T-helper 2 cell (primary cell): Measurements from ENCODE around the gene ELN.

Experiments used
- DNase-seq, 5 experiments: peaks; one replicate each; pipeline versions ENCODE4 v3.0.0 to v3.0.0-alpha.2; 2012 to 2022

ELN gene

DNA sequence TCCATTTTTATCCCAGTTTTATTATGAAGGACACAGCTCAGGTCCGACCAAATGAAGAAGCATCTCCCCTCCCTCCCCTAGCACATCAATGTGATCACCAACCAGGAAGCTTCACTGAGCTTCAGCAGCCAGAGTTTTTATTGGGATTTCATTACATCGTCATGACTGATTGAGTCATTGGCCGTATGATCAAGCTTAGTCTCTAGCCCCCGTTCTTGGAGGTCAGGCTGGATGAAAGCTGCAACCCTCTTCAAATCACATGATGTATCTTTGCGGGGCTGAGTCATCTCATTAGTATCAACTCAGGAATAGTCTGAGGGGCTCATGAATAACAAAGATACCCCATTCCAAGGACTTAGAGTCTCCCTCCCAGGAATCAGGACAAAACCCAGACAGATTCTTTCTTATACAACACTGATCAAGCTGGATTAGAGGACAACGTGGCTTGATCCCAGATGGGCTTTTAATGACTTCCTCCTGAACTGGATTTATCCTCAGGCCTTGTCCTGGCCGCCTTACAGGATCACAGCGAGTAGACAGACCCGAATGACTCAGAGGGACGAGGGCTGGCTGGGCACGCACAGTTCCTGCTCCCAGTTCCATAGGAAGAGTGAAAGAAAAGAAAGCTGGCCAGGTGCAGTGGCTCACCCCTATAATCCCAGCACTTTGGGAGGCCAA is 70.1 kb downstream of the ELN start:
- no peak for DNase-seq

GRCh38 chr7:74099031-74099430 is 71.1 kb downstream of the ELN start:
- no peak for DNase-seq

DNA sequence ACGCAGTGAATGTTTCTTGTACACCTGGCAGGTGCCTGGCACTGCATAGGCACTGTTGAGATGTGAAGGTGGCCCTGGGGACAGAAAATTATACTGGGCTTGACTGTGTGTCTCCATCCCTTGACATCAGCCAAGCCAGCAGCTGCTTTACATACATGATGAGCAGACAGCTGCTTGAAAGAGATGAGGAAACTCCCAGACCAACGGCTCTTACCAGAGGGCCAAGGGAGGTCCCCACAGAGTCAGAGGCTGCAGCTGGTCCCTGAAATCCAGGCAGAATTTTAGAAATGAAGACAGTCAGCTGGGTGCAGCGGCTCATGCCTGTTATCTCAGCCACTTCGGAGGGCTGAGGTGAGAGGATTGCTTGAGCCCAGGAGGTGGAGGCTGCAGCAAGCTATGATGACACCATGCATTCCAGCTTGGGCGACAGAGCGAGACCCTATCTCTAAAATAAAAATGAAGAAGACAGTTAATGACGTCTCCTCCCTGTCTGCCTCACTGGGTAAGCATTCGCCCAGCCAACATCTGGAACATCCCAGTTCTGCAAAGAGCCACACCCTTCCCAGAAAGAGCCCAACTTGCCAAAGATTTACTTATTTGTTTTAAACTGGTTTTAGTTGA is 73.2 kb downstream of the ELN start:
- no peak for DNase-seq

DNA sequence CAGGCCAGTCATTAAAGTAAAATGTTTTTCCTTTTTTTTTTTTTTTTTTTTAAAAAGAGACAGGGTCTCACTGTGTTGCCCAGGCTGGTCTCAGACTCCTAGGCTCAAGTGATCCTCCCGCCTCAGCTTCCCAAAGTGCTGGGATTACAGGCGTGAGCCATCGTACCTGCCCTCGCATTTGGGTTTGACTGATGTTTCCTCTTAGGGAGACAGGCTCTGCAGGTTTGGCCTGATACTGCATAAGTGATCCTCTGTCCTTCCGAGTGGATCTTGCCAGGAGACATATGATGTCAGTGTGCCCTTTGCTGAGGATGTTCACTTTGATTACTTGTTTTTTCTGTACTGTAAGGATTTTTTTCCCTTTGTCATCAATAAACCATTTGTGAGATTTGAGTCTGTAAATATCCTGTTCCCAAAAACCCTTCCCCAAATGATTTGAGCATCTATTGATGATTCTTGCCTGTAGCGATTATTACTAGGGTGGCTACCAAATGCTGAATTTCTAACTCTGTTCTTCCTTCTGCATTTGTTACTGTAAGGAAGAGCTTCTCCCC is 75.3 kb downstream of the ELN start:
- no peak for DNase-seq

GRCh38 chr7:74104702-74105101 is 76.7 kb downstream of the ELN start:
- DNase-seq, result no peak

GRCh38 chr7:74105992-74106391 is 78.0 kb downstream of the ELN start:
- no peak for DNase-seq

DNA sequence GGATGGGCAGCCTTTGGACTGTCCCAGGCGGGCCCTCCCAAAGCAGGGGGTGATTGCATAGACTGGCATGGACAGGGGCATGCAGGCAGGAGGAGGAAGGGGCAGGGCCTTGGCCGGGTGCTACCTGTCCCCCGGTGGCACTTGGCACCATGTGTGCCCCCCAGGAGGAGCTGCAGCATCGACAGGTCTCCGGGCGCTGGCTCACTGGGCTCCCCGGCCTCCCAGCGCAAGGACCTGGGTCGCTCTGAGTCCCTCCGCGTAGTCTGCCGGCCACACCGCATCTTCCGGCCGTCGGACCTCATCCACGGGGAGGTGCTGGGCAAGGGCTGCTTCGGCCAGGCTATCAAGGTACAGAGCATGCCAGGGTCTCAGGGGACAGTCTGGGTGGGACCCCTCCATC is 78.9 kb downstream of the ELN start:
- DNase-seq, result no peak

DNA sequence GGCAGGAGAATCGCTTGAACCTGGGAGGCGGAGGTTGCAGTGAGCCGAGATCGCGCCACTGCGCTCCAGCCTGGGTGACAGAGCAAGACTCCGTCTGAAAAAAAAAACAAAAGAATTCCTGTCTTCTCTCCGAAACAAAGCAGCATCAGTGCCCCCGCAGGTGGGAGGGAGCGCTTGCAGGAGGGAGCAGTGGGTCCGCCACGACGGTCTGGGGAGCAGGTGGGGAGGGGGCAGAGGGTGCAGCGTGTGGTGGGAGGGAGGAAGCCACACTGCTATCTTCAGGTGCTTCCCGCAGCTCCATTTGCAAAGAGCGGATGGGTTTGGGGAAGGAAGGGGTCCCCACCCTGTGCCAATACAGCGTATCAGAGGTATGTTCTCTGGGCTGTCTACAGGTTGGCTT is 87.4 kb downstream of the ELN start:
- DNase-seq, result no peak

- DNase-seq, result no peak
These were observed 88.4 kb downstream of the ELN start for GRCh38 chr7:74116356-74116755.
